Esophagus muscularis mucosa (tissue), 3 donors: ENCODE data around the gene ZEB2.
A peak's percentile ranks its signal among the peaks of the same experiment; 100 is the strongest.

Experiments
- CTCF ChIP-seq, 3 experiments: fragments of 200-600 bp in 2 of 3; fragments of 450-650 bp in 1 of 3; sonication (generic) in 2 of 3; IDR thresholded peaks; one replicate each; pipeline ENCODE4 v1.5.1; 2017 to 2019; ENCODE audit warnings: antibody characterized with exemption in 3 of 3, mild to moderate bottlenecking in 2 of 3, moderate library complexity in 1 of 3
- POLR2A ChIP-seq: fragments of 450-650 bp; IDR thresholded peaks from one replicate; pipeline ENCODE4 v1.6.1; 2017; ENCODE audit warnings: antibody characterized with exemption, moderate library complexity, mild to moderate bottlenecking, low read depth
- POLR2AphosphoS5 ChIP-seq, 2 donors: sonication (generic); formaldehyde crosslinking; IDR thresholded peaks; one replicate each; pipeline ENCODE4 v1.6.1; 2017; ENCODE audit warnings: antibody characterized with exemption in 2 of 2

GRCh38 chr2:144515696-144516410 lies 4.1 kb downstream of the ZEB2 start:
- TF ChIP-seq CTCF (IDR thresholded peaks at IDR 0.05) = no peak
- no peak for TF ChIP-seq POLR2A
- peak in 1 of 2 donors; percentile 24 for TF ChIP-seq POLR2AphosphoS5 (IDR thresholded peaks at IDR 0.05)
